ENCODE data around the gene KLRB1. TPM values are rescaled to one million over a fixed set of nuclear protein-coding genes. Genes with fewer than 3 reads are reported as not detected.
A peak's percentile ranks its signal among the peaks of the same experiment; 100 is the strongest.

Gene KLRB1
- total RNA-seq, 1 donor from 2014 or later: not detected

GRCh38 chr12:9634969-9635754 lies 27.4 kb upstream of the KLRB1 start:
- TF ChIP-seq CTCF (conservative IDR thresholded peaks at IDR 0.05; ENCODE audit: low read depth, low read length): no peak

DNA sequence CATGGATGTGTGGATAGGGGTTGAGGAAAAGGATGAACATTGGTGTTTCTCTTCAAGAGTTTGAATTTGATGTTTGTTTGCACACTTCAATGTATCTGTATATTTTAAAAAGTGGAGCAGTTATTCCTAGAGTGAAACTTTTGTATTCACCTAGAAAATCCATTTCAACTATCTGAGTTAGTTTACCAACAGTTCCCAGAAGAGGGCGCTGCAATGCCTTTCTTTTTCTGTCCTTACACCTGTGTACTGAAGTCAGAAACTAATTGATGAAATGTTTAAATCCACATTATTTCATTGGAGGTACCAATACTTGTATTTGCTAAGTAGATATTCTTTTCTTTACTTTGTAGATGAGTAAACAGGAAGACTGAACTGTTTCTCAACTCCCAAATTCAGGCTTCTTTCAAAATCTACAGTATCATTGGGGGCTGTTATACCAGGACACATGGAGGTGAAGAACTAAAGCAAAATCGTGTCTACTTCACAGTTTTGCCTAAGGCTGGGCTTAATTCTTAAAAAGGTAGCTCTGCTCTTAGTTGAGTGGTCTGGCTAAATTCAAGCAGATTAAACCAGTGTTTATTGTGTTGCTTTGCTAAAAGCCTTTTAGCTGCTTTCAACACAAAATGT lies 26.6 kb upstream of the KLRB1 start:
- DNase-seq (ENCODE audit: low read depth): no peak
- peak; percentile 75 for TF ChIP-seq CTCF (conservative IDR thresholded peaks at IDR 0.05; ENCODE audit: low read depth, low read length)
- H3K4me3 ChIP-seq (ENCODE audit: low read depth, low read length): no peak overlapping the region

More at GRCh38 chr12:9634969-9635754, 27.4 kb upstream of the KLRB1 start:
- DNase-seq (ENCODE audit: low read depth): no peak
- no peak overlapping the region for H3K4me3 ChIP-seq (ENCODE audit: low read depth, low read length)

- DNase-seq (ENCODE audit: low read depth): no peak
- no peak for TF ChIP-seq CTCF (conservative IDR thresholded peaks at IDR 0.05; ENCODE audit: low read depth, low read length)
These were observed 25.1 kb upstream of the KLRB1 start for GRCh38 chr12:9632766-9633165.

GRCh38 chr12:9626821-9627220 lies 19.1 kb upstream of the KLRB1 start:
- DNase-seq (ENCODE audit: low read depth): no peak
- no peak for TF ChIP-seq CTCF (conservative IDR thresholded peaks at IDR 0.05; ENCODE audit: low read depth, low read length)
- no peak overlapping the region for H3K4me3 ChIP-seq (ENCODE audit: low read depth, low read length)

More at GRCh38 chr12:9632766-9633165, 25.1 kb upstream of the KLRB1 start:
- H3K4me3 ChIP-seq (ENCODE audit: low read depth, low read length): no peak overlapping the region

GRCh38 chr12:9626291-9626690 lies 18.6 kb upstream of the KLRB1 start:
- no peak for TF ChIP-seq CTCF (conservative IDR thresholded peaks at IDR 0.05; ENCODE audit: low read depth, low read length)
- no peak overlapping the region for H3K4me3 ChIP-seq (ENCODE audit: low read depth, low read length)
- DNase-seq (ENCODE audit: low read depth): peak; percentile 67

DNA sequence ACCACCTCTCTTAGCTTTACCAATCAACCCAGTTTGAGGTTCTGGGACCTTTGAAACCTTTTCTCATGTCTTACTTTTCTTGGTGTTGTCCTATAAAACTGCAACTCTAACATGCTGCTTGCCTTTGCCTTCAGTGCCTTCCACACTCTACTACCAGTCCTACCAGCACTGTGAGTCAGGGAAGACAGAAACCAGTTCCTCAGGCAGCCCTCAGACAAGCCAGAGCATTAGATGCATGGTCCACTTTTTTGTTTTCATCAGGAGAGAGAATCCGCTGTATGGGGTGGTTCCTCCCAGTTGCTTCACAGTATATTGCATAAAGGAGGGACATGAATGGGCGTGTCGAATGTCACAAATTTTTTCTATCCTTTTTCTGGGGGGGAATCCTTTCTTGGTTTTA lies 17.3 kb upstream of the KLRB1 start:
- no peak for TF ChIP-seq CTCF (conservative IDR thresholded peaks at IDR 0.05; ENCODE audit: low read depth, low read length)

More for the DNA sequence above, 17.3 kb upstream of the KLRB1 start:
- no peak for DNase-seq (ENCODE audit: low read depth)
- no peak overlapping the region for H3K4me3 ChIP-seq (ENCODE audit: low read depth, low read length)
